GM19238 (cell line): ENCODE results near the gene PECR.
"Not testable (repeated sequence)": the region's sequence is repeated elsewhere in the genome, so short reads cannot be mapped to it uniquely, and the experiment has no call there.

Experiments
- DNase-seq: peaks from one replicate; pipeline ENCODE4 v3.0.0; 2011; ENCODE audit warnings: low spot score; ENCODE audit not compliant: insufficient read length

PECR gene

GRCh38 chr2:216107320-216107719, 25.7 kb upstream of the PECR start:
- no peak for DNase-seq

- no peak for DNase-seq
Observed at GRCh38 chr2:216104691-216105090, 23.1 kb upstream of the PECR start.

- DNase-seq, result no peak
Observed at GRCh38 chr2:216103213-216103612, 21.6 kb upstream of the PECR start.

GRCh38 chr2:216101109-216101508, 19.5 kb upstream of the PECR start:
- DNase-seq, result no peak

GRCh38 chr2:216098421-216099334, 17.1 kb upstream of the PECR start:
- DNase-seq, result no peak

GRCh38 chr2:216094701-216095100, 13.1 kb upstream of the PECR start:
- no peak for DNase-seq

- no peak for DNase-seq
Observed at GRCh38 chr2:216092646-216093045, 11.0 kb upstream of the PECR start.

GRCh38 chr2:216090369-216090786, 8.8 kb upstream of the PECR start:
- DNase-seq, result no peak

- DNase-seq, result no peak
Observed at GRCh38 chr2:216086207-216086893, 4.7 kb upstream of the PECR start.

- DNase-seq, result no peak
Observed at GRCh38 chr2:216084547-216084946, 2.9 kb upstream of the PECR start.

GRCh38 chr2:216083464-216084281, 2.1 kb upstream of the PECR start:
- no peak for DNase-seq

GRCh38 chr2:216082805-216083204, 1.2 kb upstream of the PECR start:
- DNase-seq, result no peak

GRCh38 chr2:216082117-216082711, 605 bp upstream of the PECR start:
- DNase-seq, result no peak

- DNase-seq, result no peak
Observed at GRCh38 chr2:216081012-216081411, 597 bp downstream of the PECR start.

GRCh38 chr2:216080048-216080447, 1.6 kb downstream of the PECR start:
- not testable (repeated sequence) for DNase-seq

- DNase-seq, result no peak
Observed at GRCh38 chr2:216078776-216079175, 2.8 kb downstream of the PECR start.

- DNase-seq, result no peak
Observed at GRCh38 chr2:216075510-216076485, 5.8 kb downstream of the PECR start.

- DNase-seq, result no peak
Observed at GRCh38 chr2:216074794-216075193, 6.8 kb downstream of the PECR start.

- DNase-seq, result no peak
Observed at GRCh38 chr2:216074380-216074779, 7.2 kb downstream of the PECR start.

GRCh38 chr2:216073773-216074172, 7.8 kb downstream of the PECR start:
- DNase-seq, result no peak
